Stimulated activated CD4-positive, alpha-beta T cell treated with anti-CD3 and anti-CD28 coated beads, TNF-alpha, amount 100 ng/mL, for 24 hours (primary cell): Measurements from ENCODE around the gene TPSAB1.
"Not testable (repeated sequence)": the region's sequence is repeated elsewhere in the genome, so short reads cannot be mapped to it uniquely, and the experiment has no call there.

Experiments used
- DNase-seq, 3 experiments: peaks; one replicate each; pipeline ENCODE4 v3.0.0-alpha.2; 2020; ENCODE audit warnings: low read depth in 3 of 3

The TPSAB1 gene

DNA sequence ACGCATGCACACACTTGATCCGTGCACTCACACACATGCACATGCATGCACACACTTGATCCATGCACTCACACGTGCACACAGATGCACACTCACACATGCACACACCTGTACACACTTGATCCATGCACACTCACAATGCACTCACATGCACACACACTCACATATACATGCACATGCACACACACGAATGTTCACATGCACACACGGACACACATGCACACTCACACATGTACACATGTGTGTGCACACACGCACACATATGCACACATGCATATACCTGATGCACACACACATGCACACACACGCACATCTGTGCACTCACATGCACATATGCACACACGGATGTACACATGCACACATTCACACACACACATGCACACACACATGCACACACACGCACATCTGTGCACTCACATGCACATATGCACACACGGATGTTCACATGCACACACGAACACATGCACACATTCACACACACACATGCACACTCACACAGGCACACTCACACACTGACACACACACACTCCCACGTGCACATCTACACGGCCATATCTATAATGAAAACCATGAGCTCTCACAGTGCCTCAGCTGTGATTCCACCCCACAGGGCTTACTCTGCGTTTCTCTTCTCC lies 7.5 kb downstream of the TPSAB1 start:
- not testable (repeated sequence) for DNase-seq

DNA sequence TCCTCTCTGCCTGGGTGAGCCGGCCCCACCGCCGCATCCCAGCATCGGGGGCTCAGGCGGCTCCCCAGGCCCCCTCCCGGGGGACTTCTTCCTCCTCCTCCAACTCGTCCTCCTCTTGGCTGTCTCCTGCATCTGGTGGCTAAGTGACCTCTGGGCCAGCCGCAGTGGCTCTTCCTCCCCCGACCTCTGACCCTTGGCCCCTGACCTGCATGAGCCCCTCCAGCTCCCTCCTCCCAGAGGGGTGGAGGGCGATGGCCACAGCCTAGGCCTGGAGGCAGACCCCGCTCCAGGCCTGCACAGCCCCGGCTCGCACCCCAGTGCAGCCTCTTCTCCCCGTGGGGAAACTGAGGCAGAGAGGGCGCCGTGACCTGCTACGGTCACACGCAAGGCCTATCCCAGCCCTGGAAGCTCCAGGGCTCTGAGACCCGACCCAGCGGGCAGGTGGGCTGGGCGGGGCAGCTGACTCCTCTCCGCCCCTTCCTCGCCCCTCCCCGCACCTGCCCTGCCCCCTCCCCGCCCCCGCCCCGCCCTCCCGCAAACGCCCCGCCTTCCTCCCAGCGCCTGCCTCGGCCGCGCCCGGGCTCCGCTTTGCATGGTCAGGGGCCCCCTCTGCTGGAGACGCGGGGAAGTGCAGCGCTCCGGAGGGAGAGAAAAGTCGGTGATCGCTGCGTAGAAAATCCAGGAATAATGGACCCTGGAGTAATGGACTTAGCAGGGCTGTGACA lies 8.7 kb downstream of the TPSAB1 start:
- DNase-seq: not testable (repeated sequence)

DNA sequence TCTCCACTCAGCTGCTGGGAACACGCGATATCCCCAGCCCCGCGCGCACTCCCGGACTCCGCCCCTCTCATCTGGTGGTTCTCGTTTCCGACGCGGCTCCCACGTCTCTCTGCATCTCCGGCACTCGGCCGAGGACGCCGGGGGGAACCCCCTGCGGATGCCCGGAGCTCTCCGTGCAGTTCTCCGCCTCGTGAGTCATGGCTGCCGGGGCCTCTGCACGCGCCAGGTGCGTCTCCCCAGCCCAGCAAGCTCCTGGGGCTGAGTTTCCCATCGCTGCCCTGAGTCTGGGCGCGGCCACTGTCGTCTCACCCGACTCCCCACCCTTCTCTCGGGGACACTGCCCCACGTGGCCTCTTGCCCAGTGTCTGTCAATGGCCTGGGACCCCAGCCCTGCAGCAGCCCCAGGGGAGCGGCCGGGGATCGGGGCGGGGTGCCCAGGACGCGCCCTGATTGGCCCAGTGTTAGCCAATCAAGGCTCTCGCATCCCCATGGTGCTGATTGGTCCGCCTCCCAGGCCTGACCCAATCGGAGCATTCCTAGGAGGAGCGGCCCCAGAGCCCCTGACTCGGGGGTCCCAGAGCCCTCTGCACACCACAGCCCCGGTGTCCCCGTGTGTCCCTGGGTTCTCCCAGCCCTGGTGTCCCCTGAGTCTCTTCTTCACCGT lies 13.3 kb downstream of the TPSAB1 start:
- not testable (repeated sequence) for DNase-seq

DNA sequence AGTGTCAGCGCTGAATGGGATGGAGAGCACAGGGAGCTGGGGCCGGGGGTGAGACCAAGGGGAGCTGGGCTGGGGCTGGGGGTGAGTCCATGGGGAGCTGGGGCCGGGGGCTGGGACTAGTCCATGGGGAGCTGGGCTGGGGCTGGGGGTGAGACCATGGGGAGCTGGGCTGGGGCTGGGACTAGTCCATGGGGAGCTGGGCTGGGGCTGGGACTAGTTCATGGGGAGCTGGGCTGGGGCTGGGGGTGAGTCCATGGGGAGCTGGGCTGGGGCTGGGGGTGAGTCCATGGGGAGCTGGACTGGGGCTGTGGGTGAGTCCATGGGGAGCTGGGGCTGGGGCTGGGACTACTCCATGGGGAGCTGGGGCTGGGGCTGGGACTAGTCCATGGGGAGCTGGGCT lies 14.3 kb downstream of the TPSAB1 start:
- DNase-seq: not testable (repeated sequence)

DNA sequence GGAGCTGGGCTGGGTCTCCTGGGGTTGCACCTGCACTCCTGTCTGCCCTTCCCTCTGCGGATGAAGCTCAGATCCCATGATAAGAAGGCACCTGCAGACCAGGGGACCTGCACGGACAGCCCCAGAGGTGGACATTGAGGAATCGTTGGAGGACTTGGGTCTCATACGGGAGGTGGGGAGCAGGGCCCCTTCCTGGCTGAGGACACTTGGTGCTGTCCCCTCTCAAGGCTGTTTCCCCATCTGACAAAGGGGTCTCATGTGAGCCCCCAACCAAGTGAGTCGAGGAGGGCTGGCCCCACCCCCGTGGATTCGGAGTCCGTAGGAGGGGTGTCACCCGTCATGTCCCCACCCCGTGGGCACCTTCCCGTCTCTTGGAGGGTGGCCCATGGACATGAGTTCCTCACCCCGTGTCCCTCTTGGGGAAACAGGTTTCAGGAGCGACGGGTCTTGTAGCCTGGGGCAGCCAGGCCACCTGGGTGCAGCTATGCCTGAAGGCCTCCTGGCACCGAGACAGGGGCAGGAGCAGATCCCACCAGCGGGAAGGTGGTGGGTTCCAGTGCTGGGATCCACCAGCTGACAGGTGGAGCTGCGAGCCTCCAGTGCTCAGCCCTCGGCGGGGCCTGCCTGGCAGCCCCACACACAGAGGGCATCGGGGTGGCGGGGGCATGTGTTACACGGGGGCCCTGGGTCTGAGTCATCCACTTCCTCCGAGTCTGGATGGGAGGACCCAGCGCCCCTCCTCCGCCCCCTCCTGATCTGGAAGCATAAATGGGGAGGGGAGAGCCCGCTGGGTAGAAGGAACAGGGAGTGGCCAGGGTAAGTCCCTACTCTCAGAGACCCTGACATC lies 15.0 kb downstream of the TPSAB1 start, which contains the start of gene TPSD1:
Gene TPSD1, plus strand, starts transcription at position 794 of the 847 bp plus-strand sequence. CDS start 212 bp downstream, outside the sequence.
- not testable (repeated sequence) for DNase-seq

DNA sequence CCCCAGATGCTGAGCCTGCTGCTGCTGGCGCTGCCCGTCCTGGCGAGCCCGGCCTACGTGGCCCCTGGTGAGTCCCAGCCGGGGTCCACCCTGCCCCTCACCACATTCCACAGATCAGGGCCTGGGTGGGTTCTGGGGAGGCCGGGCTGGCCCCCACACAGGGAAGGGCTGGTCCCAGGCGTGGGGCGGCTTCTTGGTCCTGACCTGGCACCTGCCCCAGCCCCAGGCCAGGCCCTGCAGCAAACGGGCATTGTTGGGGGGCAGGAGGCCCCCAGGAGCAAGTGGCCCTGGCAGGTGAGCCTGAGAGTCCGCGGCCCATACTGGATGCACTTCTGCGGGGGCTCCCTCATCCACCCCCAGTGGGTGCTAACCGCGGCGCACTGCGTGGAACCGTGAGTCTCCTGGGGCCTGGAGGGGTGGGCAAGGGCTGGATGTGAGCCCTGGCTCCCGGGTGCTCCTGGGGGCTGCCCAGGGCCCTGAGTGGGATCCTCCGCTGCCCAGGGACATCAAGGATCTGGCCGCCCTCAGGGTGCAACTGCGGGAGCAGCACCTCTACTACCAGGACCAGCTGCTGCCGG lies 15.9 kb downstream of the TPSAB1 start:
- not testable (repeated sequence) for DNase-seq

DNA sequence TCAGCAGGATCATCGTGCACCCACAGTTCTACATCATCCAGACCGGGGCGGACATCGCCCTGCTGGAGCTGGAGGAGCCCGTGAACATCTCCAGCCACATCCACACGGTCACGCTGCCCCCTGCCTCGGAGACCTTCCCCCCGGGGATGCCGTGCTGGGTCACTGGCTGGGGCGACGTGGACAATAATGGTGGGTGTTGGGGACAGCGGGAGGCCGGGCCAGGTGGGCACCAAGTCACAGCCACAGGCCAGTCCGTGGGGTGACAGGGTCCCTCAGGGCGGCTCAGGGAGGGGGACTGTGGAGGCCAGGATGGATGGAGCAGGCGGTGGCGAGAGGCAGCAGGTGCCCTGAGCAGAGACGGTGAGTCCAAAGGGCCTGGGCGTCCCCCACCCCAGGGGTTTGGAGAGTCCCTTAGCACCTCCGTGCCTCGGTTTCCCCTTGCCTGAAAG lies 16.4 kb downstream of the TPSAB1 start:
- DNase-seq: no peak

DNA sequence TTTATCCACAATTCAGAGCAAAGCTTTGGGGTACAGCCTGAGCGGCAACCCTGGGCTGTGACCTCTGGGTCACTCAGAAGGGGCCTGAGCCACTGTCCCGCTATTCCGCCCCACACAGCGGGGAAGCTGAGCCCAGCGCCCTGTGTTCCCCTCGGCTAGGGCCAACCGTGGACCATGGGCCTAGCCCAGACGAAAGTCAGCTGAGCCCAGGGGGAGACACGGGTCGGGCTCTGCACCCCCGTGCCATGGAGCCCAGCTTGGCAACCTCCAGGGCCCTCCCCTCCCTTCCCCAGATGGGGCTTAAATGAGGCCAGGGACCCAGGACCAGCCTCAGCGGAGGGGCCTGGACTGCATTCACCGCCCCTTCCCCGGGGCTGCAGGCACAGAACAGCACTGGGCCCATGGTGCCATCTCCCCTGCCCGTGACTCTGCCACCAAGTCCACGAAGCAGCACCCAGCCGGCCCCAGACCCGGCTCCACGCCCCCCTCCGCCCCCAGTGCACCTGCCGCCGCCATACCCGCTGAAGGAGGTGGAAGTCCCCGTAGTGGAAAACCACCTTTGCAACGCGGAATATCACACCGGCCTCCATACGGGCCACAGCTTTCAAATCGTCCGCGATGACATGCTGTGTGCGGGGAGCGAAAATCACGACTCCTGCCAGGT lies 17.2 kb downstream of the TPSAB1 start:
- no peak for DNase-seq

DNA sequence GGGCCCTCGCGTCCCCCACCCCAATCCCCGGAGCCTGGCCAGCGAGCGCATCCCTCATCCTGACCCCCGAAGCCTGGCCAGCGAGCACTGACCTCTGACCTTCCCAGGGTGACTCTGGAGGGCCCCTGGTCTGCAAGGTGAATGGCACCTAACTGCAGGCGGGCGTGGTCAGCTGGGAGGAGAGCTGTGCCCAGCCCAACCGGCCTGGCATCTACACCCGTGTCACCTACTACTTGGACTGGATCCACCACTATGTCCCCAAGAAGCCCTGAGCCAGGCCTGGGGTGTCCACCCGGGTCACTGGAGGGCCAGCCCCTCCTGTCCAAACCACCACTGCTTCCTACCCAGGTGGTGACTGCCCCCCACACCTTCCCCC lies 17.7 kb downstream of the TPSAB1 start:
- no peak for DNase-seq

DNA sequence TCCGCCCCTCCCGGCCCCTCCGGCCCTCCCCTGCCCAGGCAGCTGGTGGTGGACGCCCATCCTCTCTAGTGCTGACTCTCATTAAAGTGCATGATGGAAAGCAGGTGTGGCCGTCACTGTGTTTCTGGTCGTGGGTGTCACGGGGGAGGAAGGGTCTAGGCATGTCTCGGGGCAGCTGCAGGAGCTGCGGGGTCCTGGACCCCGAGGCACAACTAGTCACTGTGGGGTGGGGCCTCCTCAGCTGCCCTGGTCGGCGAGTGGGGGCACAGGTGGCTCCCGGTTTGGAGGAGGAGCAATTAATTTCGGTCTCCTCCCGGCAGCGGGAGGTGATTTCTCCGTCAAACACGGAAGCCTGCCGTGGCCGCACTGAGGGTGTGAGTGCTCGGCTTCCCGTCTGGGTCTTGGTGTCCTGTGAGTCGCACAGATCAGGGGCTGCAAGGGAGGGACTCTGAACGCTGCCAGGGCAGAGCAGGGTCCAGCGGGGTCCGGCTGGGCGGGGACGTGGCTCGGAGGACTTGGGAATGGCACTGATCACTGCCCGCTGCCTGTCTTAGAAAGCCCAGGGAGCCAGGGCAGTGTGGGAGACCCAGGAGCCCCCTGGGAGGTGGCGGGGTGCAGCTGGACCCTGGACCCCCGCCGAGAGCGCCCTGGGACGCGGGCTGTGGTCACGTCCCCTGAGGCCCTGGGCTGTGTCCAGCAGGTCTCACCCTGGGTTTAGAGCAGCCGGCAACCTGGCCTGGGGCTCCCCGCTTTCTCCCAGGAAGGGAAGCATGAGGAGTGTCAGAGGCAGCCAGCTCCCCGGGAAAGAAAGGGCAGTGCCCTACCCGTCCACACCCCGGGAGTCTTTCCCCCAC lies 18.6 kb downstream of the TPSAB1 start:
- no peak for DNase-seq

DNA sequence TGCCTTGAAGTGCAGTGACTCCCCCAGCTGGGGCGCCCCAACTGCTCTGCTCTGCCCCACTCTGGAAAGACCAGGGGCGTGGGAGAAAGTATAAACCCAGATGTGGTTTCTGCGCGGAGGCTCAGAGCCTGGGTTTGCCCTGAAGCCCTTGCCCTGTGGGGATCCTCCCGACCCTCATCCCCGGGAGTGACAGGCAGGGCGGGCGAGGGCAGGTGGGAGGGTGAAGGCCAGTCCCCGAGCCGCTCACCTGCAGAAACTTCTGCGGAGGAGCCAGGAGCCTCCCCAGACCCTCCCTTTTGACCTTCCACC lies 19.2 kb downstream of the TPSAB1 start:
- DNase-seq: no peak

DNA sequence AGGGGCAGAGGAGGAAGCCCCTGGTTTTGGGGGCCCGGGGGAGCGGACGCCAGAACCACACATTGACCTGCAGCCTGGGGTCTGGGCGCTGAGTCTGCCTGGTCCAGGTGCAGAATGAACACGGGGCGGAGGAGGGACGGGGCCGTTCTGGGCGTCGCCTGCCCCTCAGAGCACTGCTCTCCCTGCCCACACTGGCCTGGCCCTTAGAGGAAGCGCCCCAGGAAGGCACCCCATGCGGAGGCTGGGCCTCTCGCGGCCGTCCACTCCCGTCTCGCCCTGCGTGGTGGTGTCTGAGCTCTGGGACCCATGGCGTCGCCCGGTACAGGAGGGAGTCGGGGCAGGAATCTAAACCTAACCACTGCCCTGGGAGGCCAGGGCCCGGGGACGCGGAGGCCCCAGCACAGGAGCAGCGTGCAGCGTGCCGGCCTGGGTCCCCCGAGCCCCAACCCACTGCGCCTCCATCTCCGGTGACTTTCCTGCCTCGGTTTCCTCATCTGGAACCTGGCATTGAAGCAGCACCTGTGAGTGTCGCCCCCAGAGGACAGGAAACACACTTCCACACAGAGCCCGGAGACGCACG lies 19.7 kb downstream of the TPSAB1 start:
- no peak for DNase-seq

DNA sequence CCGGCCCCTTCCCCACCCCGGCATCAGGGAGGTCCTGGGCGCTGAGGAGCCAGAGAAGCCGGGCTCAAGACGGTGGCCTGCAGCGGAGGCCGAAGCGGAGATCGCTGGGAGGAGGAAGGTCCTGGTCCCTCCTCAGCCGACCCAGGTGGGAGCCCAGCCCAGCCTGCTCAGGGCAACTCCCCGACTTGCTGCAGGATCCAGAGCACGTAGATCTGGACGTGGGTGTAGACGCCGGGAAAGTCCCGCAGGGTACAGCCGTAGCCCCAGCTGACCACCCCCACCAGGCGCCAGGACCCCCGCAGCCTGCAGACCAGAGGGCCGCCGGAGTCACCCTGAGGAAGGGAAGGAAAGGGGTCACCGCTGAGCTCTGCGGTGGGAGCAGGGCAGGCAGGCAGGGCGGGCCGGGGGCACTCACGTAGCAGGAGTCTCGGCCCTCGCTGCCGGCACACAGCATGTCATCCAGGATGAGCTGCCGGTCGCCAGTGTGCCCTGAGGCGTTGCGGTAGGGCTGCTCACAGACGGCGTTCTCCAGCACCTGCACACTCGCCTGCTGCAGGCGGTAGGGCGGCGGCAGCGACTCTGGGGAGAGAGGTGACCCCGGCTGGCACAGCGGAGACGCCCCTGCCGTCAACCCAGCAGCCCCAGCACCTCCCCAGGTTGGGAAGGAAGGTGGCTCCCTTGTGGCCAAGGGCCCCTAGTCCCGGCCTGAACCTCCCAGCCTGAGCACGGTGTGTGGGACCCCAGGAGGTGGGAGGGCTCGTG lies 20.8 kb downstream of the TPSAB1 start:
- DNase-seq: no peak

DNA sequence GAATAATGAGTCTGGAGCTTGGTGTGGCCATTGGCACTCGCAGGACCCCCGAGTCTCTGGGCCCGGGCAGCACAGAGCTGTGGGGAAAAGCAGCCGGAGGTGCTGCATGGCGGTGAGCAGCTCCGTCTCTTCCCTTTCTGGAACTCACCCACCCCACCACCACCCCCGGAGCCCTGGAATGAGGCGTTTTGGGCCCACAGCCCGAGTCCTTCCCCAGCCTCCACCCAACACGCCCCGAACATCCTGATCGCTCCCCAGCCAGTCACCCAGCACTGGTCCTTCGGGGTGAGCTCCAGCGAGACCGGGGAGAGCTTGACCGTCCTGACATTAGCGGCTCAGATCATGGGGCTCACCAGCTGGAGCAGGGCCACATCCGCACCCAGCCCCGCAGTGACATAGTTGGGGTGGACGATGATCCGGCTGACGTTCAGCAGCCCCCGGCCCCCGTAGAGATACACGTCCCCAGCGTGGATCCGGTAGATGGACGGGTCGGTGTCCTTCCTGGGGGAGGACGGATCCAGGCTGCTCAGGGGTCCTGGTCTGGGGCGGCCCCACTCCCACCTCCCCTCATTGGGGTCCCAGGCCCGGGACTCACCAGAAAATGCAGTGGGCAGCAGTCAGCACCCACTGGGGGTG lies 21.8 kb downstream of the TPSAB1 start:
- DNase-seq: no peak

DNA sequence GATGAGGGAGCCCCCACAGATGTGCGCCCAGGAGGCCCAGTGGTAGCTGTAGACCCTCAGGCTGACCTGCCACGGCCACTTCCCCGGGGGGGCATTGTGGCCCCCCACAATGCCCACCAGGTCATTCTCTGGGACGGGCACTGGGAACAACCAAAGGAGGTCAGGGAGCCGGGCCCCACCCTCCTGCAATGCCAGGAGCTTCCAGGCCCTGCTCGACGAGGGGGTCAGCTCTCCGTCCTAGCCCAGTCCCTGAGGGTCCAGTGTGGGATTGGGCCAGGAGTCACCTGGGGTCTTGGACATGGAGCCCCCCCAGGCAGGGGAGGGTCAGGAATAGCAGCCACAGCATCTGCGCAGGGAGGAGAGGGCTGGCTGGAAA lies 22.3 kb downstream of the TPSAB1 start:
- no peak for DNase-seq

DNA sequence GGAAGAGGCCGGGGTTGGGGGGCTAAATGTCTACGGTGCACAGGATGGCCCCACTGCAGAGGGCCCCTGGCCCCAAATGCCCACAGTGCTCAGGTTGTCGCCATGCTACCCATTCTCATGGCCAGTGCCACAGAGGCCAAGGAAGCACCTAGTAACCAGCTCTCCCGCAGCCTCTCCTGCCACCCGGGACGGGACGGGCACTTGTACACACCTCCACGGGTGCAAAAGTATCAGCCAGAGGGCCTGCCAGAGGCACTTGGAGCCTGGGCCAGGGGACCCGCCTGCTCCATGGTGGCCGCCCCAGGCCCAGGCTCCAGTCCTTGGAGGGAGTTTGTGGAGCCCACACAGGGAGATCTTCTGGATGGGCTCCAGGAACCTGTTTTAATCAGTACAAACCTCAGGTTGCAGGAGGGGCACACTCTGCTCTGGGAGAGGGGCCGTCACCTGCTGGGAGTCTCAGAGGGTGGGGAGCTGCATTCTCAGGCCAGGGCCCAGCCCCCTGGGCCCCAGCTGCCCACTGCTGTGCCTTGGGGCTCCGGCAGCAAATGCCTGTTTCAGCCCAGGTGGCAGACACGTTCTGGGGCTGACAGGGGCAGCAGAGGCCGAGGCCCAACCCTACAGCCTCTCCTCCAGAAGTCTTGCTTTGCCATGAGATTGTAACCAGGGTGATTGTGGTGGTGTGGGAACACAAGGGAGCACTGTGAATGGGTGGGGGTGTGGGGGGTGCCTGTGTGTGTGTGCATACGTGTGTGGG lies 23.3 kb downstream of the TPSAB1 start:
- no peak for DNase-seq

DNA sequence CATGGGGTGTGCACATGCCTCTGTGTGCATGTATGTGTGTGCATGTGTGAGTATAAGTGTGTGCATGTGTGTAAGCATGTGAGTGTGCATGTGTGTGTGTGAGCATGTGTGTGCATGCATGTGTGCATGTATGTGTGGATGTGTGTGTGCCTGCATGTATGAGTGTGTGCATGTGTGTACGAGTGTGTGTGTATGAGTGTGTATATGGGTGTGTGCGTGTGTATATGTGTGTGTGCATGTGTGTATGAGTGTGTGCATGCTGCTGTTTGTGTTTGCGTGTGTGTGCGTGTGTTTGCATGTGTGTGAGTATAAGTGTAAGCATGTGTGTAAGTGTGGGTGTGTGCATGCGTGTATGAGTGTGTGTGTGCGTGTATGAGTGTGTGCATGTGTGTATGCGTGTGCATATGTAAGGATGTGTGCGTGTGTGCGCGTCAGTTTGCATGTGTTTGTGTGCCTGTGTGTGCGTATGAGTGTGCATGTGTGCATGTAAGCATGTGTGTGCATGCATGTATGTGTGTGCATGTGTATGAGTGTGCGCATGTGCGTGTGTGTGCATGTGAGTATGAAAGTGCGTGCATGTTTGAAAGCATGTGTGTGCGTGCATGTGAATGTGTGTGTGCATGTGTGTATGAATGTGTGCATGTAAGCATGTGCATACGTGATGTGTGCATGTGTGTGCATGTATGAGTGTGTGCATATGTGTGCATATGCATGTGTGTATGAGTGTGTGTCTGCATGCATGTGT lies 24.0 kb downstream of the TPSAB1 start:
- DNase-seq: no peak
